Heart left ventricle (tissue), 16 donors: ENCODE data around the gene SSX4. TPM values are rescaled to one million over a fixed set of nuclear protein-coding genes. Genes with fewer than 3 reads are reported as not detected.
"Not testable (repeated sequence)": the region's sequence is repeated elsewhere in the genome, so short reads cannot be mapped to it uniquely, and the experiment has no call there.

ENCODE experiments used
- ATAC-seq, 4 donors: fragments of 200-7000 bp; cut with Tn5 transposase; one replicate each; pipeline ENCODE4 v1.9.1; 2020 to 2022; ENCODE audit warnings: moderate library complexity in 4 of 4, mild to moderate bottlenecking in 3 of 4, moderate number of reproducible peaks in 1 of 4
- DNase-seq, 5 donors: peaks; one replicate each; pipeline ENCODE4 v3.0.0-alpha.2; 2020
- H3K27ac ChIP-seq, 12 donors: fragments of 200-600 bp; sonication (generic) in 4 of 12; one replicate each; pipeline versions ENCODE4 v1.5.0 to v1.8.0; 2016 to 2022; ENCODE audit warnings: mild to moderate bottlenecking in 2 of 12
- H3K27me3 ChIP-seq, 9 donors: fragments of 200-600 bp; sonication (generic) in 2 of 9; one replicate each; pipeline versions ENCODE4 v1.5.1 to v1.8.0; 2016 to 2022; ENCODE audit warnings: mild to moderate bottlenecking in 3 of 9
- H3K36me3 ChIP-seq, 9 donors: fragments of 200-600 bp; sonication (generic) in 2 of 9; one replicate each; pipeline versions ENCODE4 v1.5.0 to v1.8.0; 2018 to 2022; ENCODE audit warnings: mild to moderate bottlenecking in 2 of 9
- H3K4me1 ChIP-seq, 12 donors: fragments of 200-600 bp; sonication (generic) in 4 of 12; one replicate each; pipeline versions ENCODE4 v1.5.0 to v1.8.0; 2016 to 2022; ENCODE audit warnings: mild to moderate bottlenecking in 3 of 12
- H3K4me3 ChIP-seq, 12 donors: fragments of 200-600 bp; sonication (generic) in 4 of 12; one replicate each; pipeline versions ENCODE4 v1.5.0 to v1.8.0; 2017 to 2022; ENCODE audit warnings: mild to moderate bottlenecking in 9 of 12, moderate library complexity in 4 of 12
- H3K9me3 ChIP-seq, 12 donors: fragments of 200-600 bp; sonication (generic) in 4 of 12; one replicate each; pipeline versions ENCODE4 v1.5.0 to v1.8.0; 2016 to 2022; ENCODE audit warnings: mild to moderate bottlenecking in 1 of 12
- WGBS, 4 donors: extraction: QIAGEN DNeasy Blood & Tissue Kit in 2 of 4; methylation state at CpG; one replicate each; pipeline versions ENCODE4 v1.1.5 to v1.1.7; 2013 to 2018; 5-methylcytosine and 5-hydroxymethylcytosine counted together
- intact Hi-C, 10 donors: fragments of 100-400 bp; cut with DNase I; formaldehyde crosslinking; loops; one replicate each; pipeline versions ENCODE4 v1.11.1 to v1.14.2; 2022
- polyA plus RNA-seq, 2 donors: library from polyadenylated mRNA; stranded (reverse); fragments of 200-250 nt; gene quantifications; one replicate each; pipeline ENCODE4 v1.2.3, GENCODE V29; 2013
- total RNA-seq, 9 donors: library from RNA; depleted of rRNA in 2 of 9; stranded (reverse); fragments of >200 nt in 2 of 9; fragmentation: NEBNext Ultra II Directional in 3 of 9; extraction: Animal tissue kit (Norgen Biotek cat#: 25700) in 3 of 9; gene quantifications; one replicate each; pipeline versions ENCODE4 v1.1.0 to v1.2.4, GENCODE V29; 2016 to 2023
- donor health status: ischemic (EF 13 %, LVEDD 7.1; RV severe dilation, severe dysfunction).
- donor health status: healthy with polysubstance abuse.
- donor health status: DM: no; HTN: yes; CAD: no.
- donor health status: DM: no; HTN: no; CAD: no.
- donor health status: ischemic (EF 25% LVEDD 6.9; RV normal size, moderate dysfunction).
- donor health status: ischemic (EF 25% LVEDD 5.7; RV mildly dilated, moderate dysfunction).
- donor health status: healthy.
- donor health status: DM: yes; HTN: yes; CAD: no.
- donor health status: ischemic (EF 35%, LVEDD 5.7; RV mildly dilated, moderate dysfunction).
- donor health status: nonischemic (EF 11% LVEDD 7.7; RV severe dilation, severe dysfunction).
- donor health status: DM: yes; HTN: yes; CAD: no.
- donor health status: PGD.
- donor health status: ischemic (EF 29% LVEDD 5.4; RV normal size, mild dysfunction).
- donor health status: nonischemic (EF 23%, LVEDD 6.1; RV moderate dilation, normal function).

The SSX4 gene
- total and polyA plus RNA-seq, 11 donors: not detected

- DNase-seq, H3K9me3 ChIP-seq, H3K27me3 ChIP-seq, H3K36me3 ChIP-seq, H3K4me1 ChIP-seq, ATAC-seq, intact Hi-C loops, H3K4me3 ChIP-seq, H3K27ac ChIP-seq: not testable (repeated sequence)
- WGBS, 4 donors: no CpG with 5 or more reads among the region's 12 CpGs
Measured at GRCh38 chrX:48427027-48427716, 43.8 kb downstream of the SSX4 start.

- ATAC-seq, H3K4me3 ChIP-seq, H3K27me3 ChIP-seq, intact Hi-C loops, H3K36me3 ChIP-seq, H3K9me3 ChIP-seq, H3K4me1 ChIP-seq, DNase-seq, H3K27ac ChIP-seq: not testable (repeated sequence)
- WGBS, 4 donors: 56 to 76% (median 66%) methylated on average over 5 of the region's 5 CpGs
Measured at GRCh38 chrX:48429606-48430005, 46.3 kb downstream of the SSX4 start.

- H3K4me1 ChIP-seq, H3K36me3 ChIP-seq, DNase-seq, intact Hi-C loops, ATAC-seq, H3K27ac ChIP-seq, H3K27me3 ChIP-seq, H3K4me3 ChIP-seq, H3K9me3 ChIP-seq: not testable (repeated sequence)
- 54 to 72% (median 63%) methylated on average over 4 of the region's 4 CpGs for WGBS, 4 donors
Measured at GRCh38 chrX:48430166-48430565, 46.8 kb downstream of the SSX4 start.

GRCh38 chrX:48433713-48434112 lies 50.4 kb downstream of the SSX4 start:
- H3K9me3 ChIP-seq, intact Hi-C loops, H3K4me1 ChIP-seq, H3K4me3 ChIP-seq, H3K36me3 ChIP-seq, H3K27me3 ChIP-seq, DNase-seq, ATAC-seq, H3K27ac ChIP-seq: not testable (repeated sequence)
- 77 to 86% (median 85%) methylated on average over 11 to 13 of the region's 13 CpGs for WGBS, 4 donors

Other genes with a start within 250 kb of the SSX4 start
- not detected for gene SSX5, start 186.7 kb upstream of the SSX4 start, total RNA-seq
- not detected for gene SSX5, start 186.7 kb upstream of the SSX4 start, polyA plus RNA-seq
- gene SSX1, start 128.1 kb upstream of the SSX4 start, total RNA-seq: not detected
- not detected for gene SSX1, start 128.1 kb upstream of the SSX4 start, polyA plus RNA-seq
- not detected for gene SSX3, start 26.8 kb upstream of the SSX4 start, total RNA-seq
- not detected for gene SSX3, start 26.8 kb upstream of the SSX4 start, polyA plus RNA-seq
- gene SSX4B, start 28.4 kb downstream of the SSX4 start, total RNA-seq: not detected
- not detected for gene SSX4B, start 28.4 kb downstream of the SSX4 start, polyA plus RNA-seq
- 1 to 10 TPM in 8 of 9 donors, under 1 TPM in 1; 0.52 to 6.1 (median 1.7) TPM for gene SLC38A5, start 86.7 kb downstream of the SSX4 start, total RNA-seq
- gene SLC38A5, start 86.7 kb downstream of the SSX4 start, polyA plus RNA-seq: 10 to 100 TPM in 1 of 2 donors, 1 to 10 TPM in 1; 2.0 to 22.3 TPM
- 10 to 100 TPM; 13.6 to 34.3 (median 18.1) TPM for gene FTSJ1, start 92.7 kb downstream of the SSX4 start, total RNA-seq
- 10 to 100 TPM; 15.2 to 62.4 TPM for gene FTSJ1, start 92.7 kb downstream of the SSX4 start, polyA plus RNA-seq
- 10 to 100 TPM in 8 of 9 donors, 1 to 10 TPM in 1; 9.6 to 35.7 (median 17.3) TPM for gene PORCN, start 125.5 kb downstream of the SSX4 start, total RNA-seq
- gene PORCN, start 125.5 kb downstream of the SSX4 start, polyA plus RNA-seq: 10 to 100 TPM; 10.5 to 37.3 TPM
- gene EBP, start 138.3 kb downstream of the SSX4 start, total RNA-seq: 10 to 100 TPM; 37.1 to 72.5 (median 55.3) TPM
- gene EBP, start 138.3 kb downstream of the SSX4 start, polyA plus RNA-seq: 100 to 1,000 TPM in 1 of 2 donors, 10 to 100 TPM in 1; 93.8 to 118 TPM
- gene TBC1D25, start 156.2 kb downstream of the SSX4 start, total RNA-seq: 10 to 100 TPM; 13.4 to 21.6 (median 16.8) TPM
- 10 to 100 TPM in 1 of 2 donors, 1 to 10 TPM in 1; 5.2 to 23.7 TPM for gene TBC1D25, start 156.2 kb downstream of the SSX4 start, polyA plus RNA-seq
- gene RBM3, start 190.9 kb downstream of the SSX4 start, total RNA-seq: 100 to 1,000 TPM in 5 of 9 donors, 10 to 100 TPM in 4; 34.5 to 172 (median 111) TPM
- gene RBM3, start 190.9 kb downstream of the SSX4 start, polyA plus RNA-seq: 100 to 1,000 TPM in 1 of 2 donors, 10 to 100 TPM in 1; 56.5 to 187 TPM
- 100 to 1,000 TPM; 123 to 235 (median 150) TPM for gene WDR13, start 214.0 kb downstream of the SSX4 start, total RNA-seq
- gene WDR13, start 214.0 kb downstream of the SSX4 start, polyA plus RNA-seq: 100 to 1,000 TPM; 209 to 281 TPM